Measurements from ENCODE around the gene POLQ.

- TF ChIP-seq POLR2AphosphoS5 (IDR thresholded peaks at IDR 0.05; ENCODE audit: low read depth, low read length) = no peak
- no peak for TF ChIP-seq FOXP2 (optimal IDR thresholded peaks at IDR 0.05; ENCODE audit: borderline replicate concordance, extremely low read depth, extremely low read length, insufficient read depth)
- no peak for TF ChIP-seq TAF1 (IDR thresholded peaks at IDR 0.05; ENCODE audit: borderline replicate concordance, insufficient read depth, low read length)
- TF ChIP-seq REST (IDR thresholded peaks at IDR 0.05; ENCODE audit: insufficient read depth in 1 of 2, low read depth in 2 of 2, low read length in 2 of 2) = no peak
Observed at GRCh38 chr3:121520510-121520909, 25.3 kb downstream of the POLQ start.
